HG03135 (cell line): ENCODE measurements around the gene TMPRSS7.

ENCODE experiments used
- ATAC-seq: cut with Tn5 transposase; IDR thresholded peaks from one replicate; pipeline ENCODE4 v1.9.1; 2021; ENCODE audit warnings: mild to moderate bottlenecking, moderate library complexity; ENCODE audit not compliant: unreplicated experiment

Gene TMPRSS7

GRCh38 chr3:112034436-112034835, at the start of gene TMPRSS7:
Gene TMPRSS7, plus strand, starts transcription at chr3:112034736. Its CDS starts 110 bp downstream, at chr3:112034846.
- ATAC-seq = no peak

GRCh38 chr3:111986800-111987199, 47.7 kb upstream of the TMPRSS7 start:
- ATAC-seq = no peak

GRCh38 chr3:111989061-111989678, 45.4 kb upstream of the TMPRSS7 start:
- no peak for ATAC-seq

GRCh38 chr3:111993038-111993437, 41.5 kb upstream of the TMPRSS7 start:
- ATAC-seq = no peak

- ATAC-seq = no peak
Observed at GRCh38 chr3:111998636-111999483, 35.7 kb upstream of the TMPRSS7 start, which contains the start of gene TAGLN3. Gene TAGLN3, plus strand, starts transcription at chr3:111998922. Its CDS starts 501 bp downstream, at chr3:111999423.

GRCh38 chr3:111999484-112000324, 34.8 kb upstream of the TMPRSS7 start:
- no peak for ATAC-seq

GRCh38 chr3:112000367-112000771, 34.2 kb upstream of the TMPRSS7 start:
- no peak for ATAC-seq

- no peak for ATAC-seq
Observed at GRCh38 chr3:112000966-112001365, 33.6 kb upstream of the TMPRSS7 start.

GRCh38 chr3:112001526-112001925, 33.0 kb upstream of the TMPRSS7 start:
- ATAC-seq = no peak

GRCh38 chr3:112002096-112002971, 32.2 kb upstream of the TMPRSS7 start:
- no peak for ATAC-seq

GRCh38 chr3:112003321-112004080, 31.0 kb upstream of the TMPRSS7 start:
- ATAC-seq = no peak

- no peak for ATAC-seq
Observed at GRCh38 chr3:112004187-112004586, 30.3 kb upstream of the TMPRSS7 start.

GRCh38 chr3:112004669-112005068, 29.9 kb upstream of the TMPRSS7 start:
- ATAC-seq = no peak

- ATAC-seq = no peak
Observed at GRCh38 chr3:112005091-112005672, 29.4 kb upstream of the TMPRSS7 start.

- ATAC-seq = no peak
Observed at GRCh38 chr3:112007633-112008032, 26.9 kb upstream of the TMPRSS7 start.

- no peak for ATAC-seq
Observed at GRCh38 chr3:112009670-112010069, 24.9 kb upstream of the TMPRSS7 start.

- ATAC-seq = no peak
Observed at GRCh38 chr3:112010636-112011035, 23.9 kb upstream of the TMPRSS7 start.

- ATAC-seq = no peak
Observed at GRCh38 chr3:112011376-112011940, 23.1 kb upstream of the TMPRSS7 start.
